Fibroblast of pulmonary artery (primary cell): Measurements from ENCODE around the gene ACVR1B.

Experiments
- DNase-seq: peaks from one replicate; pipeline ENCODE4 v3.0.0-alpha.2; 2010; ENCODE audit warnings: low read depth
- H3K4me3 ChIP-seq: replicated peaks from 2 replicates; pipeline ENCODE4 v1.5.1; 2011; ENCODE audit warnings: low read depth, mild to moderate bottlenecking, control low read depth, low read length, moderate library complexity
- CTCF ChIP-seq: IDR thresholded peaks from 2 replicates; pipeline ENCODE4 v1.5.1; 2011; ENCODE audit warnings: mild to moderate bottlenecking, control low read depth, low read length, inconsistent platforms; ENCODE audit errors: missing control alignments

The ACVR1B gene

GRCh38 chr12:51913071-51914033 lies 38.1 kb upstream of the ACVR1B start:
- H3K4me3 ChIP-seq = no peak overlapping the region
- DNase-seq = no peak
- TF ChIP-seq CTCF = peak; percentile 5

DNA sequence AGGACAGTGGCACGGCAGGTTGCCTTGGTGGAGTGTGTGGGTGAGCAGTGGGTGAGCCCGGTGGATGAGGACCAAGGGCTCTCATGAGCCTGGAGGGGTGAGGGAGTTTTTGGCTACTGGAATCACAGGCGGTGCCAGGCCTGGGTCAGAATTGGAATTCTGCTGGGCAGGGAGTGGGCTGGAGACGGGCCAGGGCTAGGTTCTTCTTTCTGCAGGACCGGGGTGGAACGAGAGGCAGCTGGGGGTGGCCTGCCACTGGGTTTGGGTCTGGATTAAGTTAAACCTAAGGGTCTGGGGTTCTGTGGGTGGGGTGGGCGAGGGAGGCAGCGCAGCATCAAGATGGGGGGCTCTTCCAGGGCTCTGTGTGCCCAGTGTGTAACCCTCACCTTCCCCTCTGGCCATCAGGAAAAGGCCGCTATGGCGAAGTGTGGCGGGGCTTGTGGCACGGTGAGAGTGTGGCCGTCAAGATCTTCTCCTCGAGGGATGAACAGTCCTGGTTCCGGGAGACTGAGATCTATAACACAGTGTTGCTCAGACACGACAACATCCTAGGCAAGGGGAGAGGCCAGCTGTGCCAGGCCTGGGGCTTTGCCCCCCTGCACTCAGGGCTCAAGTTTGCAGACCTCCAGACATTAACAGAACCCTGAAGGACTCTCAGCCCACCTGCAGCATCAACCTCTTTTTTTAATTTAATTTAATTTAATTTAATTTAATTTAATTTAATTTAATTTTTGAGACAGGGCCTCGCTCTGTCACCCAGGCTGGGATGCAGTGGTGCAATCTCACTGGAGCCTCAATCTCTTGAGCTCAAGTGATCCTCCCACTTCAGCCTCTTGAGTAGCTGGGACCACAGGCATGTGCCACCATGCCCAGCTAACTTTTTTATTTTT lies 37.2 kb upstream of the ACVR1B start:
- no peak for DNase-seq
- H3K4me3 ChIP-seq = no peak overlapping the region
- no peak for TF ChIP-seq CTCF

GRCh38 chr12:51915003-51915625 lies 36.4 kb upstream of the ACVR1B start:
- DNase-seq = no peak
- no peak overlapping the region for H3K4me3 ChIP-seq

GRCh38 chr12:51915951-51916350 lies 35.5 kb upstream of the ACVR1B start:
- DNase-seq = no peak
- TF ChIP-seq CTCF = no peak

More at GRCh38 chr12:51915003-51915625, 36.4 kb upstream of the ACVR1B start:
- no peak for TF ChIP-seq CTCF

DNA sequence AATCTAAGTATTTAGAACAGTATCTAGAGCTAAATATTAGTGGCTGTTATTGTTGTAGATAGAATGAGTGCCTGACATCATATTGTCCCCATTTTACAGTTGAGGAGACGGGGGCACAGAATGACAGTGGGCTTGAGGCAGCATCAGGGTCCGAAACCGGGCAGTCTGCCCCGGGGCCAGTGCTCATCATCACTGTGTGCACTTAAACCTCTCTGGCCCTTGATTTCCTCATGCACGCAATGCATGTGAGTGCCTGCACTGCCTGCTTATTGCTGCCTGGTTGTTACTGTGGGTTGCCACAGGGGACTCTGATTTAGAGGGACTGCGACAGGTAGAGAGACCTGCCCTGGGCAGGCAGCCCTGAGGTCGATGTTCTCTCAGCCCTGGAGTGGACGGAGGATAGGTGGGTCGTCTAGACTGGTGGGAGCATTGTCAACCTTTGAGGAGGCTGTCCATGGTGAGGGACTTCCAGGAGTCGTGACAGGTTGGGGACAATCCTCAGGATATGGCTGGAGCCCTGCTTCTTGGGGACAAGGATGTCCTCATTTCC lies 34.4 kb upstream of the ACVR1B start:
- no peak for TF ChIP-seq CTCF
- DNase-seq = no peak
- H3K4me3 ChIP-seq = no peak overlapping the region

More at GRCh38 chr12:51915951-51916350, 35.5 kb upstream of the ACVR1B start:
- H3K4me3 ChIP-seq = no peak overlapping the region

- no peak for DNase-seq
- H3K4me3 ChIP-seq = no peak overlapping the region
- TF ChIP-seq CTCF = no peak
Measured at GRCh38 chr12:51917746-51918453, 33.6 kb upstream of the ACVR1B start.
